ENCODE measurements around the gene KIF6. TPM values are rescaled to one million over a fixed set of nuclear protein-coding genes. Genes with fewer than 3 reads are reported as not detected.
"Not testable (repeated sequence)": the region's sequence is repeated elsewhere in the genome, so short reads cannot be mapped to it uniquely, and the experiment has no call there.

The KIF6 gene
- total RNA-seq, 1 donor from 2014 or later = 0.24 TPM

GRCh38 chr6:39494998-39495397, 230.2 kb downstream of the KIF6 start:
- no peak for ATAC-seq

DNA sequence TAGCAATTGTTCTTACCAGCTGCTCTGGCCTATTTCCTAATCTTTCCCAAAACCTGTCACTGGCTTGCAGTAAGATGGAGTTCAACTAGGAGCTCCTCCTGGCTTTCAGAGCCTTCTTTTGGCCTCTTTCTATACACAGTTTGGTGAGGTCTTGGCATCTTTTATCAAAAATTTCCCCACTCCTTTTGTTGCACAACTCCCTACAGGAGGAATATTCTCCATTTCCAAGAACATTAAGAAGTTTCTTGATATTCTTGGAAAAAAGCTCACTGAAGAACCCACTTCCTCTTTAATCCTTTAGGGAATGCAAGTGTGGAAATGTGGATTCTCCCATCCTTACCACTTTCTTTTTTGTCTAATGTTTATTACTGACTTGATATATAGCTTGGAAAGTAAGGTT, 231.4 kb downstream of the KIF6 start:
- ATAC-seq = no peak

GRCh38 chr6:39493174-39493573, 232.0 kb downstream of the KIF6 start:
- ATAC-seq = no peak

DNA sequence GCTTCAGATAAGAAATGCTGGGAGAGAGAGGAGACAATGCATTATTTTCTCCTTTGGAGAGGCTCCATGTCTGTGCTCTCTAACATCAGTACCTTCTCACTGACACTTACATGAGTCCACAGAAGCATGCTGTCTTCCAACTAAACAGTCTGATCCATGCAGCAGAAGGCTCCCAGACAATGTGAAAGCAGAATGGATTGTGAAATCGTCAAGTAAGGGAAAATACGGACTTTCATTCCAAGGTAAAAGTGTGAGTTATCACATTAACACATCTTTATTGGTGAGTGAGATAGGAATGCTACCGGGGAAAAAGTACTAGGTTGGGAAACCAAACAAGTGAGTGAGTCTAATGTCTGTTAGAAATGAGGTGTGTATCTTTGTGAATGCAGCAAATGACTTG, 235.1 kb downstream of the KIF6 start:
- no peak for ATAC-seq

- no peak for ATAC-seq
These were observed 236.8 kb downstream of the KIF6 start for GRCh38 chr6:39488255-39488879.

DNA sequence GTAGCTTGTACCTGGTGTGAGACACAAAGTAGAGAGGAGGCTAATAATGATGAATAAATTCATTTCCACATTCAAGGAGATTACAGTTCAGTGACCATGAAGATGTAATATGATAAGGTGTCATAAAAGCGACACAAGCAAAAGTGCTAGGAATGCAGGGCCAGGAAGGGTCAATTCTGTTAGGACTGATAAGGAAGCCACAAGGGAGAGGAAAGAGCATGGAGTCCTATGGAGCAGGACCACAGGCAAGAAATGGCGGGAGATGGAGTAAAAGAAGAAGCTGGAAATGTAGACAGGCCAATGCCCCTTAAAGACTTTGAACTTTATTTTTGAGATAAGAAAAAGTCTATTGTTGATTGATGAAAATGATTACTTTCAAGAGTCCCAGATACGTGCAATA, 240.9 kb downstream of the KIF6 start:
- ATAC-seq = no peak

DNA sequence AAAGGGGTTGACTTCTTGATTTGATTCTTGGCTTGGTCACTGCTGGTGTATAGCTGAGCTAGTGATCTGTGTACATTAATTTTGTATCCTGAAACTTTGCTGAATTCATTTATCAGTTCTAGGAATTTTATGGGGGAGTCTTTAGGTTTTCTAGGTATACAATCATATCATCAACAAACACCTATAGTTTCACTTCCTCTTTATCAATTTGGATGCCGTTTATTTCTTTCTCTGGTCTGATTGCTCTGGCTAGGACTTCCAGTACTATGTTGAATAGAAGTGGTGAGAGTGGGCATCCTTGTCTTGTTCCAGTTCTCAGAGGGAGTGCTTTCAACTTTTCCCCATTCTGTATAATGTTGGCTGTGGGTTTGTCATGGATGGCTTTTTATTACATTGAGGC, 245.4 kb downstream of the KIF6 start:
- ATAC-seq = not testable (repeated sequence)

DNA sequence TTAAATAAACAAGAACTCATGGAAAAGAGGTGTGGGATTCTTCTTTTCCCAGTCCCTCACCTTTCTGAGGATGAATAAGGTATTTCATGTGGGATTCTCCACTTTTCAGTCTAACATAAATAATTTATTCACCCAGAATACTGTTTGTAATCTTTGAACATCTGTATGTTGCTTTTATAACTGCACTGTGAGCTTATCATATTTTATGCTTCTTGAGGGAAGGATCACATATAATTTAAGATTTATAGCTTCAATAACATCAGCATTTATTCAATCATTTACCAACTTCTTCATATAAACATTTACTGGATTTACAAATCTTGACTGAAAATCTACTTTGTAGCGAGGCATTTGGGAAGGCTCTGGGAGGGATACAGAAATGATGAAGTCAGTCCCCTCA, 248.5 kb downstream of the KIF6 start:
- no peak for ATAC-seq

- ATAC-seq = no peak
These were observed 249.1 kb downstream of the KIF6 start for GRCh38 chr6:39476151-39476550.

GRCh38 chr6:39471954-39472659, 253.1 kb downstream of the KIF6 start:
- no peak for ATAC-seq

DNA sequence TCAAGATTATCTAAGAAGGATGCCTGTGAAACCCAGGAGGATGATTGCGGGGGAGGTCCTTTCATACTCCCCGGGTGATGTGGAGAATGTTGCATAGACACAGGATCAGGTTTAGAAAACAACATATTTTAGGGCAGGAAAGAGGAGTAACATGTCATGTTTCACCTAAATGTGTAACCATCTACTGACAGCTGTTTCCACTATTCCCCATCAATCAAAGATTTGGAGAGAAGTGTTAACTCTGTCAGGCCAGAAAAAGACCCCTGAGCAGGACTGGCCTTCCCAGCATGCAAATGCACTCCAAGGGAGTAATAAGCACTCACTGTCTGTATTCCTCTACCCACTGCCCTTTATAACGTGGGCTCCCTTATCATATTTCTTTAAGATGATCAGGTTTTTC, 254.7 kb downstream of the KIF6 start:
- ATAC-seq = no peak

DNA sequence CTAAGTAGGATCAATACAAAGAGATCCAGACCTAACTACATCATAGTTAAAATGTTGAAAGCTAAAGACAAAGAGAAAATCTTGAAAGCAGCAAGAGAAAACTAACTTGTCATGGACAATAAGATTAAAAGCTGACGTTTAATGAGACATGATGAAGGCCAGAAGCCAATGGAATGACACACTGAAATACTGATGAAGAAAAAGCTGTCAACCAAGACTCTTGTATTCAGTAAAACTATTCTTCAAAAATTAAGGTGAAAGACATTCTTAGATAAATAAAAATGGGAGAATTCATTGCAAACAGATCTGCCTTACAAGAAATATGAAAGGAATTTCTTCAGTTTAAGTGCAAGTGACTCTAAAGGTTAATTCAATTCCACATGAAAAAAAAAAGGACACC, 256.8 kb downstream of the KIF6 start:
- ATAC-seq = no peak

- no peak for ATAC-seq
These were observed 258.6 kb downstream of the KIF6 start for GRCh38 chr6:39466631-39467030.

DNA sequence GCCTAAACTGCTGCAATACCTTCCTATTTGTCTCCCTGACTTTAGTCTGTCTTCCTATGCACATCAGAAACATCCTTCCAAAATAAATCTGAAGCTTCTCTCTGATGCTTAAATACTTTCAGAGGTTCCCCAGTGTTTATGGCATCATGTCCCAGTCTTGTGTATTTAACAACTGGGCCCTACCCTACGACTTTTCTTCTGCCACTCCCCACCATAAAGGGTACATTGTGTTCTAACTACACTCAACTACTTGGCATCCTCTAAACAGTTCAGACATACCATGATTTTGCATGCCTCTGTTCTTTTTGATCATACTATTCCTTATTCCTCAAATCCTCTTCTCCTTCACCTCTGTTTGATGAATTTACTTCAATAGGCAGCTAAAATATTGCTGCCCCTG, 259.7 kb downstream of the KIF6 start:
- no peak for ATAC-seq

DNA sequence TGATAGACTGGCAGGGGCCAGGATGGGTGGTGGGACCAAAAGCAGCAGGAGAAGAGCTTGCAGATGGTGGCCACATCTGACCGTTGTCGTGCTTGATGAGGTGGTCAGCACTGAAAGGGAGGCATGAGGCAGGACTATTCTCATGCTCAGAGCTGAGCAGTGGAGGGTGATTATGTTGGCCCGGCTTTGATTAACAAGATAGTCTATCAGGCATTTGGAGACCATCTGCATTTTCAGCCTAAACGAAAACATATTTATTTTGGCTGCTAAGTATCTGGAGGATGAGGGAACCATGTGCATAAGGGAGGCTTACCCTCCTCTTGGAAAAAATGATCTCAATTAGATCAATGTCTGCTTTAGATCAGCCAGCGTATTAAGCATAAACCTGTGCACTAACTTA, 261.1 kb downstream of the KIF6 start:
- ATAC-seq = no peak

- ATAC-seq = no peak
These were observed 271.2 kb downstream of the KIF6 start for GRCh38 chr6:39453956-39454524.

DNA sequence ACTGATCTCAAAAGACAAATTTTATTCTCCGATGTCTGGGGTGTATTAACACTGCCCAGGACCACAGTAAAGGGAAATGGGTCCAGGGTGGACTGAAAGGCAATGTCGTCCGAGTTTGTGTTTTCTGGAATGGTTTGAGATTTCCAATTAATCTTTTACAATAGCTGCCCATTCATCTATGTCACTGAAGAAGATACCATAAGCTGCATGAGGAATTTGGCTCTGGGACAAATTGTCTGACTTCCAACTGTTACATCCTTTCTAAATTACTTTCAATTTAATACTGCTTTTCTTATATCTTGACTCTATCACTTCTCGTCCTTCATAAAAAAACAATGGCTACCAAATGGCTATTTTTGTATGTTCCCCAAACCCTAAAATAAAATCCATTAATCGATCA, 272.0 kb downstream of the KIF6 start:
- ATAC-seq = no peak

- ATAC-seq = no peak
These were observed 272.7 kb downstream of the KIF6 start for GRCh38 chr6:39452306-39453145.

- ATAC-seq = peak; percentile 31
These were observed 273.4 kb downstream of the KIF6 start for GRCh38 chr6:39451831-39452230.

- no peak for ATAC-seq
These were observed 276.2 kb downstream of the KIF6 start for GRCh38 chr6:39449022-39449421.

DNA sequence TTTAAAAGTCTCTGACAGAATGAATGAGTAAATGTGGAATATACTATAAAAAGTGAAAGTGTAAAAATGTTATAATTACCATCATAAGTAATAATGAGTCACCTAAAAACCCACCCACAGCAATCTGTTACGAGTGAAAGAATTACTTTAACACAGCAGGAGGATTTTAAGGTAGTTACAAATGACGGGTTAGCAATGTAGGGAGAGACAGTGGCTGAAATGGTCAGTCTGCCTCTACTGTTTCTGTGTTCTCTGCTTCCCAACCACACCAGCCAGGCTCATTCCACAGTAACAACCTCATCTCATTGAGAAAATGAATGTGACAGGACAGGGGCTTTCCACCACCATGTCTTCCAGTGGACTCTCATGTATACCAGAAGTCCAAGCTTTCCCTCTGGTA, 278.3 kb downstream of the KIF6 start:
- no peak for ATAC-seq

GRCh38 chr6:39445667-39446066, 279.5 kb downstream of the KIF6 start:
- ATAC-seq = no peak

GRCh38 chr6:39444479-39445019, 280.7 kb downstream of the KIF6 start:
- ATAC-seq = no peak
